SU-DHL-6 (cell line): Measurements from ENCODE around the gene MAP7.

Source experiments
- H2AFZ ChIP-seq: fragments of 200-600 bp; sonication (generic); 2 replicates; pipeline ENCODE4 v1.6.1; 2014; ENCODE audit warnings: low read depth, mild to moderate bottlenecking, moderate library complexity, mixed read lengths, antibody characterized with exemption, low read length; ENCODE audit not compliant: severe bottlenecking
- H3F3A ChIP-seq: fragments of 200-600 bp; shearing (Covaris generic); 2 replicates; pipeline ENCODE4 v1.6.0; 2016; ENCODE audit warnings: antibody characterized with exemption, mild to moderate bottlenecking; ENCODE audit not compliant: insufficient read depth
- H3K27ac ChIP-seq: fragments of 200-600 bp; sonication (generic); 2 replicates; pipeline ENCODE4 v1.5.1; 2016; ENCODE audit warnings: low read depth, mild to moderate bottlenecking, low read length, moderate library complexity, mixed read lengths
- H3K27me3 ChIP-seq: fragments of 200-600 bp; sonication (generic), shearing (Covaris generic); 2 replicates; pipeline ENCODE4 v1.6.0; 2014; ENCODE audit warnings: mild to moderate bottlenecking, low read length
- H3K36me3 ChIP-seq: fragments of 200-600 bp; sonication (generic); 2 replicates; pipeline ENCODE4 v1.6.1; 2014; ENCODE audit warnings: mild to moderate bottlenecking, low read length, mixed read lengths
- H3K4me2 ChIP-seq: fragments of 300-600, 200-600 bp; shearing (Covaris generic), sonication (generic); 2 replicates; pipeline ENCODE4 v1.6.0; 2014; ENCODE audit warnings: low read length, low read depth, mild to moderate bottlenecking; ENCODE audit not compliant: poor library complexity, severe bottlenecking
- H3K4me3 ChIP-seq: fragments of 200-600 bp; sonication (generic); 2 replicates; pipeline ENCODE4 v1.5.1; 2014; ENCODE audit warnings: antibody characterized with exemption, low read length, mild to moderate bottlenecking, mixed read lengths; ENCODE audit not compliant: insufficient read depth, poor library complexity, severe bottlenecking
- H3K79me2 ChIP-seq: fragments of 200-600 bp; sonication (generic); 2 replicates; pipeline ENCODE4 v1.6.1; 2014; ENCODE audit warnings: mild to moderate bottlenecking, low read length, moderate library complexity; ENCODE audit not compliant: insufficient read depth
- H3K9ac ChIP-seq: fragments of 200-600 bp; sonication (generic); 2 replicates; pipeline ENCODE4 v1.7.0; 2014; ENCODE audit warnings: mild to moderate bottlenecking, low read length
- H3K9me2 ChIP-seq: fragments of 200-600 bp; sonication (generic); replicated peaks from 2 replicates; pipeline ENCODE4 v1.6.1; 2014; ENCODE audit warnings: low read length; ENCODE audit not compliant: insufficient read depth
- H3K9me3 ChIP-seq: fragments of 200-600 bp; sonication (generic); 2 replicates; pipeline ENCODE4 v1.6.1; 2014; ENCODE audit warnings: low read length, mixed read lengths; ENCODE audit not compliant: insufficient read depth
- H4K20me1 ChIP-seq: fragments of 200-600 bp; sonication (generic); 2 replicates; pipeline ENCODE4 v1.6.1; 2014; ENCODE audit warnings: low read depth, mild to moderate bottlenecking, antibody characterized with exemption, low read length, moderate library complexity, mixed read lengths
- EZH2phosphoT487 ChIP-seq: fragments of 200-600 bp; sonication (generic), shearing (Covaris generic); conservative IDR thresholded peaks from 2 replicates; pipeline ENCODE4 v1.6.1; 2018; ENCODE audit warnings: mild to moderate bottlenecking, antibody characterized with exemption, low read length, moderate library complexity, mixed read lengths
- TF ChIP-seq, protein P1 (sequence below): fragments of 200-600 bp; sonication (generic); IDR thresholded peaks from one replicate; pipeline ENCODE4 v1.5.1; 2017; ENCODE audit warnings: antibody characterized with exemption, mild to moderate bottlenecking, low read length, moderate library complexity; ENCODE audit not compliant: insufficient read depth, poor library complexity, severe bottlenecking

The MAP7 gene

GRCh38 chr6:136549300-136550044 lies 750 bp downstream of the MAP7 start:
- Histone ChIP-seq H3K9me3 (no peaks in the 10 kb centered on the region), H3K27me3 (no peaks in the 10 kb centered on the region), H3K79me2 (no peaks in the 10 kb centered on the region), H4K20me1 (no peaks in the 10 kb centered on the region), H3K27ac (no peak overlapping the region), H3K36me3 (no peaks in the 10 kb centered on the region), H3K9ac (no peak overlapping the region), H3K4me3 (no peak overlapping the region), H3F3A (no peaks in the 10 kb centered on the region; the same call in 1 of the 2 replicates), H2AFZ (no peak overlapping the region), H3K4me2 (no peak overlapping the region), H3K9me2 (no peaks in the 10 kb centered on the region)
- no peak for TF ChIP-seq EZH2phosphoT487
- TF ChIP-seq, protein P1, sequence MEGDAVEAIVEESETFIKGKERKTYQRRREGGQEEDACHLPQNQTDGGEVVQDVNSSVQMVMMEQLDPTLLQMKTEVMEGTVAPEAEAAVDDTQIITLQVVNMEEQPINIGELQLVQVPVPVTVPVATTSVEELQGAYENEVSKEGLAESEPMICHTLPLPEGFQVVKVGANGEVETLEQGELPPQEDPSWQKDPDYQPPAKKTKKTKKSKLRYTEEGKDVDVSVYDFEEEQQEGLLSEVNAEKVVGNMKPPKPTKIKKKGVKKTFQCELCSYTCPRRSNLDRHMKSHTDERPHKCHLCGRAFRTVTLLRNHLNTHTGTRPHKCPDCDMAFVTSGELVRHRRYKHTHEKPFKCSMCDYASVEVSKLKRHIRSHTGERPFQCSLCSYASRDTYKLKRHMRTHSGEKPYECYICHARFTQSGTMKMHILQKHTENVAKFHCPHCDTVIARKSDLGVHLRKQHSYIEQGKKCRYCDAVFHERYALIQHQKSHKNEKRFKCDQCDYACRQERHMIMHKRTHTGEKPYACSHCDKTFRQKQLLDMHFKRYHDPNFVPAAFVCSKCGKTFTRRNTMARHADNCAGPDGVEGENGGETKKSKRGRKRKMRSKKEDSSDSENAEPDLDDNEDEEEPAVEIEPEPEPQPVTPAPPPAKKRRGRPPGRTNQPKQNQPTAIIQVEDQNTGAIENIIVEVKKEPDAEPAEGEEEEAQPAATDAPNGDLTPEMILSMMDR = no peak

DNA sequence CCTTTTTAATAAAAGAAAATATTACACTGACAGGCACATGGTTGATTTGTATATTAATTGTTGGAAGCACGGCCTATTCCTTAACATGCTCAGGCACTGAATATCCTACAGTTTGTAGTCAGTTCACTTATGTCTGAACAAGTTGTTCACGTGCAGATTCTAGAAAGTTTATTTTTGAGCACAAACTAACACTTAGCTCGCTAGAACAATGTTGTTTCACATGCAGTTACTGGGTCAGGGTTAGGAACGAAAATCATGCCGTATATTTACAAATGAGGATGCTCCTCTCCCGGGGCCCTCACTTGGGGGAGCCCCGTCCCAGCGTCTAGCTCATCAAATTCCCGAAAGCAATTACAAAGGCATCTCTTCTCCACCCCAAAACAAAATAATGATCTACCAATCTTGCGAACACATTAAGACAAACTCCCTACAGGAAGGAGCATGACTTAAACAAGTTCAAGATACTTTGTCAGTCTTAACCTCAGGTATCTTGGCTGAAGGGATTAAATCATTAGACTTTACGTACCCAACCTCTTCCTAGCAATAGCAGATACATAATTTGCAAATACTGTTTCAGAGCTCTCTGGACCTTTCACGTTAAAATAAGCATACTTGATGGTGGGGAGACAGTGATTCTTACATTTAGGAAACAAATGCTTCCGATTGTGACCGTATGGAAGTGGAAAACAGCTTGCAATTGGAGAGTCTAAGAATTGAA lies 1.5 kb downstream of the MAP7 start:
- Histone ChIP-seq H4K20me1 (no peaks in the 10 kb centered on the region), H3K4me2 (no peak overlapping the region), H3K27me3 (no peaks in the 10 kb centered on the region), H3K9ac (no peak overlapping the region), H3K36me3 (no peaks in the 10 kb centered on the region), H3K27ac (no peak overlapping the region), H3K9me2 (no peaks in the 10 kb centered on the region), H3K4me3 (no peak overlapping the region), H2AFZ (no peak overlapping the region), H3K79me2 (no peaks in the 10 kb centered on the region), H3F3A (no peaks in the 10 kb centered on the region; the same call in 1 of the 2 replicates), H3K9me3 (no peaks in the 10 kb centered on the region)
- no peak for TF ChIP-seq EZH2phosphoT487
- TF ChIP-seq, protein P1 = no peak

- Histone ChIP-seq H3K4me2 (no peak overlapping the region), H3K27me3 (no peaks in the 10 kb centered on the region), H3K27ac (no peak overlapping the region), H4K20me1 (no peaks in the 10 kb centered on the region), H3K4me3 (no peak overlapping the region), H2AFZ (no peak overlapping the region), H3K9me2 (no peaks in the 10 kb centered on the region), H3F3A (no peaks in the 10 kb centered on the region; the same call in 1 of the 2 replicates), H3K9me3 (no peaks in the 10 kb centered on the region), H3K36me3 (no peaks in the 10 kb centered on the region), H3K79me2 (no peaks in the 10 kb centered on the region), H3K9ac (no peak overlapping the region)
- TF ChIP-seq, protein P1 = no peak
- TF ChIP-seq EZH2phosphoT487 = no peak
Observed at GRCh38 chr6:136547871-136548270, 2.4 kb downstream of the MAP7 start.
